ENCODE measurements around the gene DGKH.

Gene DGKH

GRCh38 chr13:42270160-42270856, 221.9 kb downstream of the DGKH start:
- TF ChIP-seq CTCF (IDR thresholded peaks at IDR 0.05): no peak

GRCh38 chr13:42270857-42271215, 222.4 kb downstream of the DGKH start:
- TF ChIP-seq CTCF (IDR thresholded peaks at IDR 0.05): no peak

GRCh38 chr13:42271337-42272114, 223.1 kb downstream of the DGKH start:
- TF ChIP-seq CTCF (IDR thresholded peaks at IDR 0.05): no peak

- TF ChIP-seq CTCF (IDR thresholded peaks at IDR 0.05): no peak
These were observed 223.8 kb downstream of the DGKH start, which contains the start of gene AKAP11 for GRCh38 chr13:42272115-42272803. TSS of gene AKAP11 (plus strand) at chr13:42272152. CDS start at chr13:42286349, 14,197 bp downstream.

- no peak for TF ChIP-seq CTCF (IDR thresholded peaks at IDR 0.05)
These were observed 224.3 kb downstream of the DGKH start for GRCh38 chr13:42272804-42273175.

- no peak for TF ChIP-seq CTCF (IDR thresholded peaks at IDR 0.05)
These were observed 226.1 kb downstream of the DGKH start for GRCh38 chr13:42274386-42275097.

GRCh38 chr13:42275098-42275471, 226.6 kb downstream of the DGKH start:
- no peak for TF ChIP-seq CTCF (IDR thresholded peaks at IDR 0.05)
